GM15510 (cell line): ENCODE data around the gene COX7A2.
A peak's percentile ranks its signal among the peaks of the same experiment; 100 is the strongest.

Experiments used
- POLR2A ChIP-seq: IDR thresholded peaks from 3 replicates; pipeline ENCODE4 v1.6.1; 2011; ENCODE audit warnings: borderline replicate concordance; ENCODE audit not compliant: insufficient read length; ENCODE audit errors: extremely low read depth

The COX7A2 gene

DNA sequence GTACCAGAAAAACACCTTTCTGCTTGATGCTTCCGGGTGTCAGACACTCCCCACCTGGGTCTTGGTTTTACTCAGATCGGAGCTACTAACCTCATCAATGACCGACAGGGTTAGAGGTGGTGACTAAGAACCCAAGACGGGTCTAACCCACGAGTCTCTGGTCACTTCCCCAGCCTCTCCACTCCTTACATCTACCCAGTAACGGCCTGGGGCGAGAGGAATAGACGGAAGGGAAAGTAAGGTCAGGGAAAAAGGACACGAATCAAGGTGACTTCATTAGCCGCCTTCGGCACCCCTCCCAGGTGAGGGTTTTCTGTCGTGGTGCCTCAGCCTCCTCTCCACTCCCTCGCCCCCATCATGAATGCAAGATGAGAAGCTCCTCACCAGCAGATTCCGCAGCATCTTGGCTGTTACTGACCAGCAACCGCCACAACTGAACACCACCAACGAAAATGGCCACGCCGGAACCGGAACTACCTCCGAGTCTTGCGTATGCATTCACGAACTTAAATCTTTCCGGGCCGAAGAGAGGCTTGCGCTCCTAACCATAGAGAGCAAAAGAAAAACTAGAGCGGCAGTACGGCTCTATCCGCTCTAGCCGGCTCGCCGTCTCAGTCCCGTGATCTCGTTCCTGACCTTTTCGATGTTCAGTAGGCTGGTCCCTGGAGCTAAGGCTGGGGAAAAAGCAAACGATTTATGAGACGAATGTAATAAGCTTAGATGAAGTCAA, at the start of gene COX7A2:
COX7A2 (minus strand) TSS at position 469 of the 730 bp plus-strand sequence; CDS start at position 402, 67 bp downstream.
- peak; percentile 79 for TF ChIP-seq POLR2A

DNA sequence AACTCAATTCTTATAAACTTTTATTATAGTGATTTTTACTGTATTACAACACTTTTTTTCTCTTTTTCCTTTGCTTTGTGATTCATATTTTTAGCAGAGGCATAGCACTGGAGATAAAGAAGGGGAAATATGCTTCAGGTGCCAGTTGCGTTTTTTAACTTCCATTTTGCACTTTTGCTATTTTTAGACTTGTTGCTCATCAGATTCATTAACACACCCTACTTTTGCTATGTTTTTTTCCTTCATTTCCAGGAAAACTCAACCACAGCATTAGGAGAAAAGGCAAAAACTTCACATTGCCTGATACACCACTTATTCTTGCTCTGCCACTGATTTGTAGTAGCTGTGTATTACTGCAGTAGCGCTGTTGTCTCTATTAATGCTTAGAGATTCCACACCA, 49.0 kb upstream of the COX7A2 start:
- no peak for TF ChIP-seq POLR2A

- TF ChIP-seq POLR2A: no peak
Observed at GRCh38 chr6:75291744-75292143, 48.1 kb upstream of the COX7A2 start.

DNA sequence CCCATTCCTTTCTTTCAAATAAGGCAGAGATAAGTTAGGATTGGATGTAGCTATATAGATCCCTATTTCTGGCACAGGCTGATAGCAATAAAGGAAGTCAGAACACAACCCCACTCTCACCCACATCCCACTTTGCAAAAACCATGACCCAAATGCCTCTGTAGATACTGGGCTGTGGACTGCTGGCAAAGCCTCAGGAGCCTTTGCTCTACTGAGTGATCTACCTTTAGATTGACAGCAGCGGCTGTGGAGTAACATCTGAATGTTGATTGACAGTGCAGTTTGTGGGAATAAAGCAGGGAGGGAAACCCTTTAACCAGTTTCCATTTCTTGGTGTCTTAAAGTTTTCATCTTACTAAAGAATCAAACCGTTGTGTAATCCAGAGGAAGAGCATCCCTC, 47.7 kb upstream of the COX7A2 start:
- no peak for TF ChIP-seq POLR2A

DNA sequence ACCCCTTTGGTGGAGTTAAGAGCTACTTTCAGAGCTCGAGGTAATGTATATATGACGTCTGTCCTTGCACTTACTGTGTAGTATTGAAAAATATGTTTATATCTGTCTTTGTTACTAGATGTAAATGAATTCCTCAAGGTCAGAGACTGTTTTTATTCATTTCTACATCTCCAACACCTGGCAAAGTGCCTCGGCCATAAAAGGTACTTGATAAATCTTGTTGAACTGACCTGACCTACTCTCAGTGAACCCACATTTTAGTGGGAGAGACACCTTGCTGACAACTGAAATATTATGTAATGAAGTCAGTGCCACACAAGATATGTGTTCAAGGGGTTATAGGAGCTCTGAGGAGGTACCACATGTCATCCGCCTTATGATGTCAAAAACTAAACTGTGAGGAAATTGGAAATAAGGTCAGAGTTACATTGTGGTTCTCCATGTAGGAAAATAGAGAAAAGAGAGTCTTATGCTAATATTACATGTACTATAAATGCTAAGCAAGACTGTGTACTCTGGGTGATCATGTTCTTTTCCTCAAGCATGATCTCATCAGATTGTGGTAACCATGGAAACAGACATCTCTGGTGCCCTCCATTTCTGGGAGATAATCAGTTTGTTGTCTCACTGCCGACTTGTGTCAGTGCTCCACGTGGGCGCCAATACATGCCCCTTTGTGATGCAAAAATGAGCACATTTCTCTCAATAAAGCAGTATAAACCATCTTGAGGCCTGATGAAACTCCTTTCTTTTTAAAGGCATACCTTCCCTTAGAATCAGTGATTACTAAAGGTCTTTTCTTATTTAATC, 46.7 kb upstream of the COX7A2 start:
- TF ChIP-seq POLR2A: no peak

DNA sequence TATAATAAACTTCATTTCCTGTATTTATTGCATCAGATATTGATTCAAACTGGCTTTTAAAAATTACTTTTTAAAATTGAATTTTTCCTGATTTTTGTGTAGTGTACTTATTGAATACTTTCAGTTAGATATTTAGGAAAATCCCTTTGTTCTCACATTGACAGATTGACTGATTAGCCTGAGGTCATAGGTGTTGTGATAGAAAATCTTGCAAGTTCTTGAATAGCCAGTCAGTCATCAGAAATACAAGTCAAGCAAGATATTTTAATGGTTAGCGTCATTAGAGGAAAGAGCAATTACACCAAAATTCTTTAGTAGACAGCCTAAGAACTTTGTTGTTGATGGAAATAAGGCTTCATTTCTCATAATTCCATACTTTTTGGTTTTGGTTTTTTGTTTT, 44.4 kb upstream of the COX7A2 start:
- TF ChIP-seq POLR2A: no peak

DNA sequence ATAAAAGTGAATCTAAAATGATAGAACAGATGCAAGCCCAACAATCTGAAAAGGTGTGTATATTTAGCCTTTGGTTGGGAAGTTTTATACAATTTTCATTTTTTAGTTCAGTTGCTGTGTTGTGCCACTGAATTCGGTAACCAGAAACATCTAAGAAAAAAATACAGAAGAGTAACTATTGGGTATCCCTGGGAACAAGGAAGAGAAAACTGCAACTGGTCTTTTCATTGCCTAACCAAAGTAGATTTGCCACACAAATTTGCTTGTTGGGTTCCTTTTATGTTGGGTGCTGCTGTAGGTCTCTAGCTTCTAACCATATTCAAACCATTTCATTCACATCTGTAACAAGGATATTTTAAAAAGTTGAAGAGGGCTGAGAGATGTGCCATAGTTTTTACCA, 43.8 kb upstream of the COX7A2 start:
- no peak for TF ChIP-seq POLR2A

DNA sequence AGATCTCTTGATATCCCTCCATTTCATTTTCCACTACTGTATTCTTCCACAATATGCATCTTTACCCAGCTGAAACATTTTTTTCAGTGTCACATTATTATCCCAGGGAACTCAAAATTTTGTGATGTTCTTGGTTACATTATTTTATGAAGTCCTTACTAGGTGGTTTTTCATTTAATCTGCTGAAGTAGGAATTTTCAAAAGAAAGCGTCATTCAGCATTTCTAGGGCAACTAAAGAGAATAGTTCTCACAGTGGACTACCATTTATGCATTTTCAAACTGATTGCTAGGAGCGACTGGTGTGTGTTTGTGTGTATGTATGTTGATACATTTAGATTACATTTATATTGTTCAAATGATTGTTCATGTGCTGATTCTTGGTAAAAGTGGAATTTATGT, 43.4 kb upstream of the COX7A2 start:
- no peak for TF ChIP-seq POLR2A

GRCh38 chr6:75285283-75285639, 41.7 kb upstream of the COX7A2 start:
- TF ChIP-seq POLR2A: no peak

DNA sequence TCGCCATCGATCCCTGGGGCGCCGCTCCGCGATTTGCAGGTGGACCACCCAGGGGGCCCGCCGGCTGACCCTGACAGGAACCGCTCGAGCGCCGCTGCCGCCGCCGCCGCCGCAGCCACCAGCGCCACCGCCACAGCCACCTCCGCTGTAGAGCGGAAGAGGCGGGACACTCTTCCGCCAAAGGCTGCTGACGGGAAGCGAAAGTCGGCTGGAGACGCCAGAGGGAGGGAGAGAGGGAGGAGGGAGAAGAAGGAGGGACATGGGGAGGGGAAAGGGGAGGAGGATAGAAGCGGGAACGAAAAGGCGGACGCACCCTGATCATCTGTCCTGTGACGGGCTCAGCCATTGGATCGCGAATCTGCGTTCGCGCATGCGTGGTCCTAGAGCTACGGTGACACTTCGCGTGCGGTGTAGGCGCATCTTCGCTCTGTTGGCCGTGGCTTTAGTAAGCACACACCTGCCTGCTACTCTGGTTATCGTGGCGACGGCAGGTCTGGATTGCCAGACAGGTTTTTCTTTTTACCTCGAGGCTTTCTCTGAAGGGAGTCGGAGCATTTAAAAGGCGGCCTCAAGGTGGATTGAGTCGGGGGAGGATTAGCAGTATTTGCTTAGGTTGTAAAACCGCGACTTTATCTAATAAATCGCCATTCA, 41.2 kb upstream of the COX7A2 start, which contains the start of gene TMEM30A:
TMEM30A (minus strand) TSS at position 161 of the 651 bp plus-strand sequence; CDS start at position 7, 154 bp downstream.
- TF ChIP-seq POLR2A: peak; percentile 95

- no peak for TF ChIP-seq POLR2A
Observed at GRCh38 chr6:75283907-75284631, 40.5 kb upstream of the COX7A2 start.

- TF ChIP-seq POLR2A: no peak
Observed at GRCh38 chr6:75282706-75283105, 39.1 kb upstream of the COX7A2 start.

DNA sequence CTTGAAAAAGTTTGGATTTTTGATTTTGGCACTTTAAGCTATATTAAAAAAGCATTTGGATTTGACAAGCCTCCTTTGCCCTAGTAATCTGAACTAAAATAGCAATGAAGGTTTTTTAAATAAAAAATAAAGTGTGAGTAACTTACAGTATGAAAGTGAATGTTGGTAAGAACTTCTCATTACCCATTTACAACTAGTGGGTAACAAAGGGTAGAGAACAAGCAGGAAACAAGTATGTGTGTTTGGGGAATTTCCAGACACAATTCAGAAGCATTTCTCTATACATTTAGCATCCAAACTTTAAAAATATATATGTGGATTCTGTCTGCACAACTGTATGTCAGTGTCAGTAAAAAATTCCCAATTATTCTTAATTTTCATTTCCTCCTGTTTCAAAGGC, 38.1 kb upstream of the COX7A2 start:
- no peak for TF ChIP-seq POLR2A

GRCh38 chr6:75280131-75280855, 36.7 kb upstream of the COX7A2 start:
- TF ChIP-seq POLR2A: no peak

GRCh38 chr6:75279418-75279817, 35.8 kb upstream of the COX7A2 start:
- no peak for TF ChIP-seq POLR2A

GRCh38 chr6:75278474-75279077, 35.0 kb upstream of the COX7A2 start:
- no peak for TF ChIP-seq POLR2A
